K562 (cell line): ENCODE measurements around the gene SSR2.

Source experiments
- CBX3 ChIP-seq, 2 experiments: IDR thresholded peaks; 1 replicate in 1 of 2; 2 replicates in 1 of 2; pipeline ENCODE4 v1.6.1; 2012; ENCODE audit warnings: inconsistent platforms in 2 of 2, low read length in 2 of 2, borderline replicate concordance in 1 of 2, control low read depth in 1 of 2
- GTF2E2 ChIP-seq: fragments of 200-800 bp; sonication (Bioruptor generic); IDR thresholded peaks from 2 replicates; pipeline ENCODE4 v1.6.1; 2016; ENCODE audit warnings: missing genetic modification characterization, missing compliant biosample characterization
- SP2 ChIP-seq: IDR thresholded peaks from 2 replicates; pipeline ENCODE4 v1.6.1; 2011; ENCODE audit warnings: mild to moderate bottlenecking, low read depth, low read length, moderate library complexity; ENCODE audit not compliant: poor library complexity, severe bottlenecking; ENCODE audit errors: extremely low read depth
- ZFP30 ChIP-seq: fragments of 250-450 bp; sonication (Bioruptor Pico); IDR thresholded peaks from 2 replicates; pipeline ENCODE4 v1.8.0; 2022; ENCODE audit warnings: moderate library complexity, mild to moderate bottlenecking, inconsistent platforms, borderline replicate concordance
- TF ChIP-seq, protein P1 (sequence below): sonication (generic); formaldehyde crosslinking; IDR thresholded peaks from 2 replicates; pipeline ENCODE4 v1.8.0; 2022; ENCODE audit warnings: mild to moderate bottlenecking, missing genetic modification reagents
- TF ChIP-seq, protein P2 (sequence below), 3 experiments: IDR thresholded peaks in 2 of 3; conservative IDR thresholded peaks in 1 of 3; 2 replicates each; pipeline ENCODE4 v1.5.1; 2011 to 2012; ENCODE audit warnings: low read length in 3 of 3, mild to moderate bottlenecking in 3 of 3, control low read depth in 2 of 3, improper control_type of control experiment in 1 of 3, inconsistent platforms in 1 of 3, low read depth in 1 of 3, mixed read lengths in 1 of 3, moderate library complexity in 1 of 3; ENCODE audit not compliant: insufficient read depth in 2 of 3
- TF ChIP-seq, protein P3 (sequence below): sonication (generic); formaldehyde crosslinking; IDR thresholded peaks from 2 replicates; pipeline ENCODE4 v1.8.1; 2023; ENCODE audit warnings: mild to moderate bottlenecking, missing genetic modification reagents

GRCh38 chr1:155968670-155969069, 52.1 kb downstream of the SSR2 start:
- TF ChIP-seq, protein P1, sequence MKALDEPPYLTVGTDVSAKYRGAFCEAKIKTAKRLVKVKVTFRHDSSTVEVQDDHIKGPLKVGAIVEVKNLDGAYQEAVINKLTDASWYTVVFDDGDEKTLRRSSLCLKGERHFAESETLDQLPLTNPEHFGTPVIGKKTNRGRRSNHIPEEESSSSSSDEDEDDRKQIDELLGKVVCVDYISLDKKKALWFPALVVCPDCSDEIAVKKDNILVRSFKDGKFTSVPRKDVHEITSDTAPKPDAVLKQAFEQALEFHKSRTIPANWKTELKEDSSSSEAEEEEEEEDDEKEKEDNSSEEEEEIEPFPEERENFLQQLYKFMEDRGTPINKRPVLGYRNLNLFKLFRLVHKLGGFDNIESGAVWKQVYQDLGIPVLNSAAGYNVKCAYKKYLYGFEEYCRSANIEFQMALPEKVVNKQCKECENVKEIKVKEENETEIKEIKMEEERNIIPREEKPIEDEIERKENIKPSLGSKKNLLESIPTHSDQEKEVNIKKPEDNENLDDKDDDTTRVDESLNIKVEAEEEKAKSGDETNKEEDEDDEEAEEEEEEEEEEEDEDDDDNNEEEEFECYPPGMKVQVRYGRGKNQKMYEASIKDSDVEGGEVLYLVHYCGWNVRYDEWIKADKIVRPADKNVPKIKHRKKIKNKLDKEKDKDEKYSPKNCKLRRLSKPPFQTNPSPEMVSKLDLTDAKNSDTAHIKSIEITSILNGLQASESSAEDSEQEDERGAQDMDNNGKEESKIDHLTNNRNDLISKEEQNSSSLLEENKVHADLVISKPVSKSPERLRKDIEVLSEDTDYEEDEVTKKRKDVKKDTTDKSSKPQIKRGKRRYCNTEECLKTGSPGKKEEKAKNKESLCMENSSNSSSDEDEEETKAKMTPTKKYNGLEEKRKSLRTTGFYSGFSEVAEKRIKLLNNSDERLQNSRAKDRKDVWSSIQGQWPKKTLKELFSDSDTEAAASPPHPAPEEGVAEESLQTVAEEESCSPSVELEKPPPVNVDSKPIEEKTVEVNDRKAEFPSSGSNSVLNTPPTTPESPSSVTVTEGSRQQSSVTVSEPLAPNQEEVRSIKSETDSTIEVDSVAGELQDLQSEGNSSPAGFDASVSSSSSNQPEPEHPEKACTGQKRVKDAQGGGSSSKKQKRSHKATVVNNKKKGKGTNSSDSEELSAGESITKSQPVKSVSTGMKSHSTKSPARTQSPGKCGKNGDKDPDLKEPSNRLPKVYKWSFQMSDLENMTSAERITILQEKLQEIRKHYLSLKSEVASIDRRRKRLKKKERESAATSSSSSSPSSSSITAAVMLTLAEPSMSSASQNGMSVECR (CRISPR knock-in tag) = no peak
- TF ChIP-seq CBX3 (IDR thresholded peaks at IDR 0.05; ENCODE audit: borderline replicate concordance in 1 of 2, low read length in 2 of 2) (no peak), ZFP30 (CRISPR knock-in tag) (no peak), SP2 (no peak), GTF2E2 (tag) (no peak)
- TF ChIP-seq, protein P2, sequence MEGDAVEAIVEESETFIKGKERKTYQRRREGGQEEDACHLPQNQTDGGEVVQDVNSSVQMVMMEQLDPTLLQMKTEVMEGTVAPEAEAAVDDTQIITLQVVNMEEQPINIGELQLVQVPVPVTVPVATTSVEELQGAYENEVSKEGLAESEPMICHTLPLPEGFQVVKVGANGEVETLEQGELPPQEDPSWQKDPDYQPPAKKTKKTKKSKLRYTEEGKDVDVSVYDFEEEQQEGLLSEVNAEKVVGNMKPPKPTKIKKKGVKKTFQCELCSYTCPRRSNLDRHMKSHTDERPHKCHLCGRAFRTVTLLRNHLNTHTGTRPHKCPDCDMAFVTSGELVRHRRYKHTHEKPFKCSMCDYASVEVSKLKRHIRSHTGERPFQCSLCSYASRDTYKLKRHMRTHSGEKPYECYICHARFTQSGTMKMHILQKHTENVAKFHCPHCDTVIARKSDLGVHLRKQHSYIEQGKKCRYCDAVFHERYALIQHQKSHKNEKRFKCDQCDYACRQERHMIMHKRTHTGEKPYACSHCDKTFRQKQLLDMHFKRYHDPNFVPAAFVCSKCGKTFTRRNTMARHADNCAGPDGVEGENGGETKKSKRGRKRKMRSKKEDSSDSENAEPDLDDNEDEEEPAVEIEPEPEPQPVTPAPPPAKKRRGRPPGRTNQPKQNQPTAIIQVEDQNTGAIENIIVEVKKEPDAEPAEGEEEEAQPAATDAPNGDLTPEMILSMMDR (IDR thresholded peaks at IDR 0.05 in 2 of 3, conservative IDR thresholded peaks at IDR 0.05 in 1 of 3; ENCODE audit: insufficient read depth in 2 of 3, low read depth in 1 of 3, low read length in 3 of 3) = no peak
- TF ChIP-seq, protein P3, sequence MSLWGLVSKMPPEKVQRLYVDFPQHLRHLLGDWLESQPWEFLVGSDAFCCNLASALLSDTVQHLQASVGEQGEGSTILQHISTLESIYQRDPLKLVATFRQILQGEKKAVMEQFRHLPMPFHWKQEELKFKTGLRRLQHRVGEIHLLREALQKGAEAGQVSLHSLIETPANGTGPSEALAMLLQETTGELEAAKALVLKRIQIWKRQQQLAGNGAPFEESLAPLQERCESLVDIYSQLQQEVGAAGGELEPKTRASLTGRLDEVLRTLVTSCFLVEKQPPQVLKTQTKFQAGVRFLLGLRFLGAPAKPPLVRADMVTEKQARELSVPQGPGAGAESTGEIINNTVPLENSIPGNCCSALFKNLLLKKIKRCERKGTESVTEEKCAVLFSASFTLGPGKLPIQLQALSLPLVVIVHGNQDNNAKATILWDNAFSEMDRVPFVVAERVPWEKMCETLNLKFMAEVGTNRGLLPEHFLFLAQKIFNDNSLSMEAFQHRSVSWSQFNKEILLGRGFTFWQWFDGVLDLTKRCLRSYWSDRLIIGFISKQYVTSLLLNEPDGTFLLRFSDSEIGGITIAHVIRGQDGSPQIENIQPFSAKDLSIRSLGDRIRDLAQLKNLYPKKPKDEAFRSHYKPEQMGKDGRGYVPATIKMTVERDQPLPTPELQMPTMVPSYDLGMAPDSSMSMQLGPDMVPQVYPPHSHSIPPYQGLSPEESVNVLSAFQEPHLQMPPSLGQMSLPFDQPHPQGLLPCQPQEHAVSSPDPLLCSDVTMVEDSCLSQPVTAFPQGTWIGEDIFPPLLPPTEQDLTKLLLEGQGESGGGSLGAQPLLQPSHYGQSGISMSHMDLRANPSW = no peak
